Uterus (tissue), 2 donors: ENCODE measurements around the gene DOC2B.
"Not testable (repeated sequence)": the region's sequence is repeated elsewhere in the genome, so short reads cannot be mapped to it uniquely, and the experiment has no call there.

Experiments used
- CTCF ChIP-seq, 4 experiments: fragments of 200-600 bp in 2 of 4; fragments of 450-650 bp in 2 of 4; sonication (generic) in 2 of 4; IDR thresholded peaks; one replicate each; pipeline ENCODE4 v1.5.1; 2016 to 2019; ENCODE audit warnings: antibody characterized with exemption in 4 of 4, mild to moderate bottlenecking in 2 of 4, moderate library complexity in 1 of 4
- POLR2A ChIP-seq, 2 donors: fragments of 450-650 bp; IDR thresholded peaks; one replicate each; pipeline ENCODE4 v1.6.1; 2016; ENCODE audit warnings: antibody characterized with exemption in 2 of 2, mild to moderate bottlenecking in 1 of 2, moderate library complexity in 1 of 2

- not testable (repeated sequence) for TF ChIP-seq CTCF, POLR2A (IDR thresholded peaks at IDR 0.05)
Observed at GRCh38 chr17:135895-136294, 45.6 kb downstream of the DOC2B start.
